Measurements from ENCODE around the gene KDM4B.
"Not testable (repeated sequence)": the region's sequence is repeated elsewhere in the genome, so short reads cannot be mapped to it uniquely, and the experiment has no call there.

KDM4B gene

DNA sequence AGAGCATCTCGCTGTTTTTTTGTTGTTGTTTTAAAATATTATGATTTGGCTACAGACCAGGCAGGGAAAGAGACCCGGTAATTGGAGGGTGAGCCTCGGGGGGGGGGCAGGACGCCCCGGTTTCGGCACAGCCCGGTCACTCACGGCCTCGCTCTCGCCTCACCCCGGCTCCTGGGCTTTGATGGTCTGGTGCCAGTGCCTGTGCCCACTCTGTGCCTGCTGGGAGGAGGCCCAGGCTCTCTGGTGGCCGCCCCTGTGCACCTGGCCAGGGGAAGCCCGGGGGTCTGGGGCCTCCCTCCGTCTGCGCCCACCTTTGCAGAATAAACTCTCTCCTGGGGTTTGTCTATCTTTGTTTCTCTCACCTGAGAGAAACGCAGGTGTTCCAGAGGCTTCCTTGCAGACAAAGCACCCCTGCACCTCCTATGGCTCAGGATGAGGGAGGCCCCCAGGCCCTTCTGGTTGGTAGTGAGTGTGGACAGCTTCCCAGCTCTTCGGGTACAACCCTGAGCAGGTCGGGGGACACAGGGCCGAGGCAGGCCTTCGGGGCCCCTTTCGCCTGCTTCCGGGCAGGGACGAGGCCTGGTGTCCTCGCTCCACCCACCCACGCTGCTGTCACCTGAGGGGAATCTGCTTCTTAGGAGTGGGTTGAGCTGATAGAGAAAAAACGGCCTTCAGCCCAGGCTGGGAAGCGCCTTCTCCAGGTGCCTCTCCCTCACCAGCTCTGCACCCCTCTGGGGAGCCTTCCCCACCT lies 183.3 kb downstream of the KDM4B start:
- no peak for DNase-seq (ENCODE audit: low spot score)

DNA sequence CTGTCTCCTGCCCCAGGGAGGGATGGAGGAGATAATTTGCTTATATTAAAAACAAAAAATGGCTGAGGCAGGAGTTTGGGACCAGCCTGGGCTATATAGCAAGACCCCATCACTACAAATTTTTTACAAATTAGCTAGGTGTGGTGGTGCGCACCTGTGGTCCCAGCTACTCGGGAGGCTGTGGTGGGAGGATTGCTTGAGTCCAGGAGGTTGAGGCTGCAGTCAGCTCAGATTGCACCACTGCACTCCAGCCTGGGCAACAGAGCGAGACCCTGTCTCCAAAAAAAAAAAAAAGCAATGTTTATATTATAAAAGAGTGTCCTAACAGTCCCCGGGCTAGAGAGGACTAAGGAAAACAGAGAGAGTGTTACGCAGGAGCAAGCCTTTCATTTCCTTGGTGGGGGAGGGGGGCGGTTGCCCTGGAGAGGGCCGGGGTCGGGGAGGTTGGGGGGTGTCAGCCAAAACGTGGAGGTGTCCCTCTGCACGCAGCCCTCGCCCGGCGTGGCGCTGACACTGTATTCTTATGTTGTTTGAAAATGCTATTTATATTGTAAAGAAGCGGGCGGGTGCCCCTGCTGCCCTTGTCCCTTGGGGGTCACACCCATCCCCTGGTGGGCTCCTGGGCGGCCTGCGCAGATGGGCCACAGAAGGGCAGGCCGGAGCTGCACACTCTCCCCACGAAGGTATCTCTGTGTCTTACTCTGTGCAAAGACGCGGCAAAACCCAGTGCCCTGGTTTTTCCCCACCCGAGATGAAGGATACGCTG lies 184.0 kb downstream of the KDM4B start:
- no peak for DNase-seq (ENCODE audit: low spot score)

DNA sequence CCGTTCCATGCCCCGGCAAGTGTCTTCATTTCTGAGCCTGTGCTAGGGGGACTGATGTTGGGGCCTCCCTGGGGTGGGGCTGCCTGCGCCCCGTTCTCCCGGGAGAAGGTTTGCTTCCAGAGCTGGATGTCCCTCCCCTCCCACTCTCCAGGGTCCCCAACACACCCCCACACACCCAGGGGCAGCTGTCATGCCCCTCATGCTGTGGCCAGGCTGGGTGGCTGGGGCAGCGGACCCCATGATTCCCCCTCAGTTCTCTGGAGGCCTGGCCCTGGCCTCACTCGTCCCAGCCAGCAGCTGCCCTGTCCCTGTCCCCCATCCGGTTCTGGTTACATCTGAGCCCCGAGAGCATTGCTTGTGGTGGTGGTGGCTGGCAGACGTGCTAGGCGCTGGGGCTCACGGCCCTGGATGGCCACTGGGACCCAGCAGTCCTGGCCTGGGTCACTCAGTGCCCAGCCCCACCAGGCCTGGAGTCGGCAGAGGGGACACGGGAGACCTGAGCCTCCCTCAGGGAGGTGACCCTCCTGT lies 184.8 kb downstream of the KDM4B start:
- DNase-seq (ENCODE audit: low spot score): no peak

- DNase-seq (ENCODE audit: low spot score): peak; percentile 37
Observed at GRCh38 chr19:5154129-5154798, 185.4 kb downstream of the KDM4B start.

DNA sequence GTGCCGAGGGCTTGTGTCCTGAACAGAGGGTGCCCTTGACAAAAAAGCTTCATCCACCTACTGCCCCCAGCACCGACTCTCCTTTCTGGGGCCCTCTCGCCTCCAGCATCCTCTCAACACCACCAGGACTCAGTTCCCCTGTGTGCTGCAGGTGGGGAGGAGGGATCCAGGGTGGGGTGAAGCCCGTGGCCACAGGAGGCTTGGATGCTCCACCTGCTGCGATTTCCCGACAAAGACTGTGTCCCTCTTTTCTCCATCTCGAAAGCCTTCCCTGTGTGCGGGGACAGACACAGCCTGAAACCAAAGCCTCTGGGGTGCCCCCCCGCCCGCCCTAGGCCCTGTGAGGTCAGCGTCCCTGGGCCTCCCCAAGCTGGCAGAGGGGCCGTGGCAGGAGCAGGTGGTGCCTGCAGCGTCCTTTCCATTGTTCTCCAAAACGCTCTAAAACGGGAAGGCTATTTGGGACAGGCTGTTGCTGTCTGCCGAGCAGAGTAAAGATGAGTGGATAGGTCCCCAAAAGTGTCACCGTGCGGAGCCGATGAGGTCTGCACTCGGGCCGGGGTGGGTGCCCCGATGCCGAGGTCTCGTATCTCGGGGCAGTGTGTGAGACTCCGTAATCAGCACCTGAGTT lies 186.0 kb downstream of the KDM4B start:
- no peak for DNase-seq (ENCODE audit: low spot score)

DNA sequence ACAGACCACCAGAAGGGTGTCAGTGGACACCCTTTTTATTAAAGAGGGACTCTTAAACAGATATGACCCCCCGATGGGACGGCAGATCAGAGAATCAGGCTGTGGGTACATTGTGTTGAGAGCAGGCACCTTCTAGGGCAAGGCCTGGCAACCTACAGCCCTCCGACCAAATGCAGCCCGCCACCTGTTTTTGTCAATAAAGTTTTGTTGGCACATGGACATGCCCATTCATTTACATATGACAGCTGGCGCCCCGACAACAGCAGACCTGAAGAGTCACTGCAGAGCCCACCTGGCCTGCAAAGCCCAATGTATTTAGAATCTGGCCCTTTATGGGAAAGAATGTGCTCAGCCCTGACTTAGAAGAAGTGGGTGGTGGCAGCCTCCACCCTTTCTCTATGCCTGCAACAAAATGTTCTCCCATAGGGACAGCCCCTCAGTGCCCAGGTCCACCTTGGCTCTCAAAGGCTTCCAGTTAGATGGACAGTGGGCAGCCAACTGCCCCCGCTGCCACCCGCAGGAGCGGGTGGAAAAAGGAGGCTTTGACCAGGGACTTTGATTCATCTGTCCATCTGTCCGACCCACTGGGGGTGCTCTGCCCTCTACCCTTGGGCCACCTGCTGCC lies 186.8 kb downstream of the KDM4B start:
- no peak for DNase-seq (ENCODE audit: low spot score)

GRCh38 chr19:5156231-5156986 lies 187.5 kb downstream of the KDM4B start:
- peak; percentile 54 for DNase-seq (ENCODE audit: low spot score)

GRCh38 chr19:5157186-5157585 lies 188.3 kb downstream of the KDM4B start:
- DNase-seq (ENCODE audit: low spot score): no peak

- DNase-seq (ENCODE audit: low spot score): not testable (repeated sequence)
Observed at GRCh38 chr19:5158549-5159134, 189.7 kb downstream of the KDM4B start.

GRCh38 chr19:5160158-5160795 lies 191.4 kb downstream of the KDM4B start:
- DNase-seq (ENCODE audit: low spot score): not testable (repeated sequence)

GRCh38 chr19:5164845-5165696 lies 196.2 kb downstream of the KDM4B start:
- DNase-seq (ENCODE audit: low spot score): not testable (repeated sequence)

GRCh38 chr19:5165697-5166019 lies 196.7 kb downstream of the KDM4B start:
- no peak for DNase-seq (ENCODE audit: low spot score)

GRCh38 chr19:5166262-5166661 lies 197.3 kb downstream of the KDM4B start:
- DNase-seq (ENCODE audit: low spot score): peak; percentile 75

DNA sequence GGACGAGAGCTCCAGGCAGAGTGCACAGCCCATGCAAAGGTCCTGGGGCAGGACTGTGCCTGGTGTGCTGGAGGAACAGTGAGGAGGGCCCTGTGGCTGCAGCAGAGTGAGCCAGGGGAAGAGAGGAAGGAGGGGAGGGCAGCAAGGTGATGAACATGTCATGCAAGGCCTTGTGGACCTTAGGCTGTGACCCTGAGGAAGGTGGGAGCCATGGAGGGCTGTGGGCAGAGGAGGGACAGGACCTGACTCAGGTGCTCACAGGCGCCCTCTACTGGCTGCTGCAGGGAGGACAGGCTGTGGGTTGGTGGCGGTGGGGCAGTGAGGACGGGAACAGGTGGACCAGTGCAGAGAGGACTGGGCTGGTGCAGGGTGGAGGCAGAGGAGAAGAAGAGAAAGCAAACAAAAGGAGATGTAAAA lies 201.4 kb downstream of the KDM4B start:
- no peak for DNase-seq (ENCODE audit: low spot score)

- no peak for DNase-seq (ENCODE audit: low spot score)
Observed at GRCh38 chr19:5171711-5172110, 202.8 kb downstream of the KDM4B start.

DNA sequence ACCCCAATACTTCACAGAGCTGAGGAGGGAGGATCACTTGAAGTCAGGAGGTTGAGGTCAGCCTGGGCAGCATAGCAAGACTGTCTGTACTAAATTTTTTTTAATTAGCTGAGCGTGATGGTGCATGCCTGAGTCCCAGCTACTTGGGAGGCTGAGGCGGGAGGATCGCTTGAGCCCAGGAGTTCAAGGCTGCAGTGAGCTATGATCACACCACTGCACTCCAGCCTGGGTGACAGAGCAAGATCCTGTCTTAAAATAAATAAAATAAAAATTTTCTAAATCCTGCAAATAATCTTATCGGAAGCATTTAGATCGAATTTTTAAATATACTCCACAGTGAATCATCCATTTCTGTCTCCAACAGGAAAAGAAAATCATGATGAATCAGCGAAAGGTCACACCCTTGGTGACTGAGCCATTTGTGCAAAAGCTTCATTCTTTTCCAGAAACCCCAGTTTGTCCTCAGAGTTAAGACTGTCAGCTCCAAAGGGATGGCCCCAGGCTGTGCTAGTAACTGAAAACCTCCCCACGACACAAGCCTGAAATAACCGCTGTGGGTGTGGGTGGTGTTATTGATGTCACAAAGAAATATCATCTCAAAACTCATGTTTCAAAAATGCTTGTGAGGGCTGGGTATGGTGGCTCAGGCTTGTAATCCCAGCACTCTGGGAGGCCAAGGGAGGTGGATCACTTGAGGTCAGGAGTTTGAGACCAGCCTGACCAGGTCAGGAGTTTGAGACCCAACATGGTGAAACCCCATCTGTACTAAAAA lies 204.1 kb downstream of the KDM4B start:
- DNase-seq (ENCODE audit: low spot score): peak; percentile 95

DNA sequence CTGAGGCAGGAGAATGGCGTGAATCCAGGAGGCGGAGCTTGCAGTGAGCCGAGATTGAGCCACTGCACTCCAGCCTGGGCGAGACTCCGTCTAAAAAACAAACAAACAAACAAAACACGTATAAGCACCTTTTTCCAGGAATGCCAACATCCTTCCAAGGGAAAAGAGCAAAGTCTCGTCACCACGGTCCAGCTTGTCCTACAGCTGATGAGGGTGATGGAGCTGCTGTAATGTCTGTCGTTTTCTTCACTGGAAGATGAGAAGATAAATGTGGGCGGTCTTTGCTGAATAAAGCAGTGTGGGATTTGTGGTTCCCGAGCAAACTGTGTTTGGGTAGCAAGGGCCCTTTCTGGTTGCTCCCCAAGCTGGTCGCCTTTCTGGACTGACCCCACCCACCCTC lies 205.1 kb downstream of the KDM4B start:
- no peak for DNase-seq (ENCODE audit: low spot score)

GRCh38 chr19:5177745-5178450 lies 209.0 kb downstream of the KDM4B start:
- DNase-seq (ENCODE audit: low spot score): no peak

Measured in AG08395 (cell line).